ENCODE measurements around the gene S100A6.
"Not testable (repeated sequence)": the region's sequence is repeated elsewhere in the genome, so short reads cannot be mapped to it uniquely, and the experiment has no call there.

Gene S100A6

DNA sequence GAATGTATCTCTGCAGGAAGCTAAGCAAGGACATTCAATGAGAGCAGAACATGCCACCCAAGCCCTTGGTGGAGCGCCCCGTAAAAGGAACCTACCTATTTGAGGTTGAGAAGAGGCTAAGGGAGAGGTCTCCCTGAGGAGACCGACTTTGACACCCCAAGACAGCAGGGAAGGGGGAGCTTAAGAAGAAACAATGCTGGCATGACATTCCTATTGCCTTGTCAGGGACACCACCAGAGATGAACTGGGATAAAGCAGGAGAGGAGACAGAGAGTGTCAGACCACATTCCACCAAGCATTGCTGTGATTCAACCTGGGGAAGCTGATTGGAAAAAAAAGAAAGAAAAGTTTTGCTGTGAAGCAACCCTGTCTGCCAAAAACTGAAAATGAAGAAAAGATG, 43.1 kb upstream of the S100A6 start:
- Histone ChIP-seq H3K36me3 (ENCODE audit: insufficient read depth) (no peaks in the 10 kb centered on the region), H4K20me1 (ENCODE audit: insufficient read depth) (no peaks in the 10 kb centered on the region), H3K27ac (no peak overlapping the region), H3K4me2 (no peak overlapping the region), H3K27me3 (ENCODE audit: insufficient read depth, low read depth) (peaks cover 10% of the 10 kb centered on the region; the same call in 1 of the 2 replicates), H2AFZ (ENCODE audit: low read depth) (no peak overlapping the region), H3K79me2 (ENCODE audit: insufficient read depth, low read depth) (no peaks in the 10 kb centered on the region), H3K4me1 (ENCODE audit: low read depth, poor library complexity, severe bottlenecking) (no peaks in the 10 kb centered on the region), H3K9ac (no peak overlapping the region), H3K4me3 (IDR thresholded peaks at IDR 0.05; ENCODE audit: insufficient read depth, low read depth, low read length) (no peak overlapping the region)
- TF ChIP-seq, protein P1, sequence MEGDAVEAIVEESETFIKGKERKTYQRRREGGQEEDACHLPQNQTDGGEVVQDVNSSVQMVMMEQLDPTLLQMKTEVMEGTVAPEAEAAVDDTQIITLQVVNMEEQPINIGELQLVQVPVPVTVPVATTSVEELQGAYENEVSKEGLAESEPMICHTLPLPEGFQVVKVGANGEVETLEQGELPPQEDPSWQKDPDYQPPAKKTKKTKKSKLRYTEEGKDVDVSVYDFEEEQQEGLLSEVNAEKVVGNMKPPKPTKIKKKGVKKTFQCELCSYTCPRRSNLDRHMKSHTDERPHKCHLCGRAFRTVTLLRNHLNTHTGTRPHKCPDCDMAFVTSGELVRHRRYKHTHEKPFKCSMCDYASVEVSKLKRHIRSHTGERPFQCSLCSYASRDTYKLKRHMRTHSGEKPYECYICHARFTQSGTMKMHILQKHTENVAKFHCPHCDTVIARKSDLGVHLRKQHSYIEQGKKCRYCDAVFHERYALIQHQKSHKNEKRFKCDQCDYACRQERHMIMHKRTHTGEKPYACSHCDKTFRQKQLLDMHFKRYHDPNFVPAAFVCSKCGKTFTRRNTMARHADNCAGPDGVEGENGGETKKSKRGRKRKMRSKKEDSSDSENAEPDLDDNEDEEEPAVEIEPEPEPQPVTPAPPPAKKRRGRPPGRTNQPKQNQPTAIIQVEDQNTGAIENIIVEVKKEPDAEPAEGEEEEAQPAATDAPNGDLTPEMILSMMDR (conservative IDR thresholded peaks at IDR 0.05; ENCODE audit: low read depth, low read length): no peak

DNA sequence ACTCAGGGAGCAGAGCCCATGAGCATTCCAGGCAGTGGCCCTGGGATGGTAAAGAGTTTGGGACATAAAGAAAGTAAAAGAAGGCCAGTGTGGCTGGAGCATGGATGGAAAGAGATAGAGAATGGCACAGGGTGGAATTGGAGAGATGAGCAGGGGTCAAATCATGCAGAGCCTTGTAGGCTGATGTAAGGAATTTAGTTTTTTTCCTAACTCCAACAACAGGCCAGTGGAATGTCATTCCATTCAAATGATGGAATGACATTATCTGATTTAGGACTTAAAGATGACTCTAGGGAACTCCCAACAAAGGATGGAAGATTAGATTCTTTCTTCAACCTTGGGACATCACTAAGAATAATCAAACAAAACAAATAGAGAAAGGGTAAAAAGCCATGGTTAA, 42.7 kb upstream of the S100A6 start:
- no peaks in the 10 kb centered on the region for H3K4me1 ChIP-seq (ENCODE audit: low read depth, poor library complexity, severe bottlenecking)
- no peak overlapping the region for H3K4me3 ChIP-seq (IDR thresholded peaks at IDR 0.05; ENCODE audit: insufficient read depth, low read depth, low read length)
- TF ChIP-seq, protein P1 (conservative IDR thresholded peaks at IDR 0.05; ENCODE audit: low read depth, low read length): no peak
- no peak overlapping the region for H3K9ac ChIP-seq
- no peaks in the 10 kb centered on the region for H4K20me1 ChIP-seq (ENCODE audit: insufficient read depth)
- H3K4me2 ChIP-seq: no peak overlapping the region
- H3K36me3 ChIP-seq (ENCODE audit: insufficient read depth): no peaks in the 10 kb centered on the region
- no peak overlapping the region for H3K27ac ChIP-seq
- H3K79me2 ChIP-seq (ENCODE audit: insufficient read depth, low read depth): no peaks in the 10 kb centered on the region
- H2AFZ ChIP-seq (ENCODE audit: low read depth): no peak overlapping the region
- peaks cover 10% of the 10 kb centered on the region; the same call in 1 of the 2 replicates for H3K27me3 ChIP-seq (ENCODE audit: insufficient read depth, low read depth)

DNA sequence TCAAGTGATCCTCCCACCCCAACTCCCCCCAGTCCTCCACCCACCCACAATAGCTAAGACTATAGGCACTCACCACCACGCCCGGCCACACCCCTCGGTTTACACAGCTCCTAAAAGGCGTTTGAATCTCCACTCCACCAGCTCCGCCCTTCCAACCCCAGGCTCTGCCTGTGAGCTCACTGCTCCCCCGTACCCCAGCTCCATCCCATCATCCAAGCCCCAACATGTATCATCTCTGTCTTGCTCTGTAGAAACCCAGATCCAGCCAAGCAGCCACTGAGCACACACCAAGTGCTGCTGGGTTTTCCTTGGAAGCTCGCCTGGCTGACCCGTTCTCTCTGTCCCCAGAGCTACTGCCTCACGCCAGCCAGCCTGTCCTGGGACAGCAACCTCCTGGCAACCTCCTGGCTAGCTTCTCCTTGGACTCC, 41.8 kb upstream of the S100A6 start:
- no peaks in the 10 kb centered on the region for H3K79me2 ChIP-seq (ENCODE audit: insufficient read depth, low read depth)
- H2AFZ ChIP-seq (ENCODE audit: low read depth): no peak overlapping the region
- no peak overlapping the region for H3K4me2 ChIP-seq
- peaks cover 7% of the 10 kb centered on the region for H3K4me1 ChIP-seq (ENCODE audit: low read depth, poor library complexity, severe bottlenecking)
- H3K27me3 ChIP-seq (ENCODE audit: insufficient read depth, low read depth): peaks cover 10% of the 10 kb centered on the region; the same call in 1 of the 2 replicates
- H4K20me1 ChIP-seq (ENCODE audit: insufficient read depth): no peaks in the 10 kb centered on the region
- H3K9ac ChIP-seq: no peak overlapping the region
- H3K4me3 ChIP-seq (IDR thresholded peaks at IDR 0.05; ENCODE audit: insufficient read depth, low read depth, low read length): no peak overlapping the region
- TF ChIP-seq, protein P1 (conservative IDR thresholded peaks at IDR 0.05; ENCODE audit: low read depth, low read length): no peak
- no peaks in the 10 kb centered on the region for H3K36me3 ChIP-seq (ENCODE audit: insufficient read depth)
- H3K27ac ChIP-seq: no peak overlapping the region

DNA sequence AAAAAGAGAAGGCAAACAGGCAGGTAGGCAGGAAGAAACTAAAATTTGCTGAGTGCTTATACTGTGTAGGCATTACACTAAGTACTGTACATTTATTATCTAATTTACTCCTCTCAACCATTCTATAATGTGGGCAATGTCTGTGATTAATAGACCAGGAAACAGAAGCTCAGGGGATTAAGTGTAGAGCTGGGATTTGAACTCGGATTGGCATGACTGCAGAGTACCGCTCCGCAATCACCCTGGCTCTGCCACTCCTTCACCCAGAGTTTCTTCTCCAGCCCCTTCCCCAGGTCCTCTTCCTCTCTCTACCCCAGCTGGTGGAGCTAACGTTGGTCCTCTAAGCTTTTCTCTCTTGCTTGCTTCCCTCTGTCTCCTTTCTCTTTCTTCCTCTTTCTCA, 41.3 kb upstream of the S100A6 start:
- no peak overlapping the region for H3K4me3 ChIP-seq (IDR thresholded peaks at IDR 0.05; ENCODE audit: insufficient read depth, low read depth, low read length)
- TF ChIP-seq, protein P1 (conservative IDR thresholded peaks at IDR 0.05; ENCODE audit: low read depth, low read length): no peak
- H3K27me3 ChIP-seq (ENCODE audit: insufficient read depth, low read depth): peaks cover 10% of the 10 kb centered on the region; the same call in 1 of the 2 replicates
- no peaks in the 10 kb centered on the region for H4K20me1 ChIP-seq (ENCODE audit: insufficient read depth)
- peaks cover 8% of the 10 kb centered on the region for H3K4me1 ChIP-seq (ENCODE audit: low read depth, poor library complexity, severe bottlenecking)
- no peak overlapping the region for H3K4me2 ChIP-seq
- H3K79me2 ChIP-seq (ENCODE audit: insufficient read depth, low read depth): no peaks in the 10 kb centered on the region
- H3K27ac ChIP-seq: no peak overlapping the region
- H3K9ac ChIP-seq: no peak overlapping the region
- no peaks in the 10 kb centered on the region for H3K36me3 ChIP-seq (ENCODE audit: insufficient read depth)
- H2AFZ ChIP-seq (ENCODE audit: low read depth): no peak overlapping the region

DNA sequence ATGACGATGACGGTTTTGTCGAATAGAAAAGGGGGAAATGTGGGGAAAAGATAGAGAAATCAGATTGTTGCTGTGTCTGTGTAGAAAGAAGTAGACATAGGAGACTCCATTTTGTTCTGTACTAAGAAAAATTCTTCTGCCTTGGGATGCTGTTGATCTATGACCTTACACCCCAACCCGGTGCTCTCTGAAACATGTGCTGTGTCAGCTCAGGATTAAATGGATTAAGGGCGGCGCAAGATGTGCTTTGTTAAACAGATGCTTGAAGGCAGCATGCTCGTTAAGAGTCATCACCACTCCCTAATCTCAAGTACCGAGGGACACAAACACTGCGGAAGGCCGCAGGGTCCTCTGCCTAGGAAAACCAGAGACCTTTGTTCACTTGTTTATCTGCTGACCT, 39.7 kb upstream of the S100A6 start:
- H3K4me2 ChIP-seq; H3K27ac ChIP-seq; H3K79me2 ChIP-seq (ENCODE audit: insufficient read depth, low read depth); H2AFZ ChIP-seq (ENCODE audit: low read depth); H3K9ac ChIP-seq; H3K4me1 ChIP-seq (ENCODE audit: low read depth, poor library complexity, severe bottlenecking); H4K20me1 ChIP-seq (ENCODE audit: insufficient read depth); H3K36me3 ChIP-seq (ENCODE audit: insufficient read depth); H3K4me3 ChIP-seq (IDR thresholded peaks at IDR 0.05; ENCODE audit: insufficient read depth, low read depth, low read length): not testable (repeated sequence)
- H3K27me3 ChIP-seq (ENCODE audit: insufficient read depth, low read depth): peaks cover 10% of the 10 kb centered on the region; the same call in 1 of the 2 replicates

DNA sequence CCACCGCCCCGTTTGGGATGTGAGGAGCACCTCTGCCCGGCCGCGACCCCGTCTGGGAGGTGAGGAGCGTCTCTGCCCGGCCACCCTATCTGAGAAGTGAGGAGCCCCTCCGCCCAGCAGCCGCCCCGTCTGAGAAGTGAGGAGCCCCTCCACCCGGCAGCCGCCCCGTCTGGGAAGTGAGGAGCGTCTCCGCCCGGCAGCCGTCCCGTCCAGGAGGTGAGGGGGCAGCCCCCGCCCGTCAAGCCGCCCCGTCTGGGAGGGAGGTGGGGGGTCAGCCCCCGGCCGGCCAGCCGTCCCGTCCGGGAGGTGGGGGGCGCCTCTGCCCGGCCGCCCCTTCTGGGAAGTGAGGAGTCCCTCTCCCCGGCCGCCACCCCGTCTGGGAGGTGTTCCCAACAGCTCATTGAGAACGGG, 39.3 kb upstream of the S100A6 start:
- not testable (repeated sequence) for H3K4me1 ChIP-seq (ENCODE audit: low read depth, poor library complexity, severe bottlenecking); H3K4me2 ChIP-seq; H3K27ac ChIP-seq; H3K4me3 ChIP-seq (IDR thresholded peaks at IDR 0.05; ENCODE audit: insufficient read depth, low read depth, low read length); H2AFZ ChIP-seq (ENCODE audit: low read depth); H4K20me1 ChIP-seq (ENCODE audit: insufficient read depth); H3K36me3 ChIP-seq (ENCODE audit: insufficient read depth); H3K9ac ChIP-seq; H3K79me2 ChIP-seq (ENCODE audit: insufficient read depth, low read depth)
- peaks cover 10% of the 10 kb centered on the region; the same call in 1 of the 2 replicates for H3K27me3 ChIP-seq (ENCODE audit: insufficient read depth, low read depth)

Data from KMS-11 (cell line).